GM12891 (cell line): ENCODE results near the gene INPPL1.
A peak's percentile ranks its signal among the peaks of the same experiment; 100 is the strongest.

Experiments used
- DNase-seq: peaks from one replicate; pipeline ENCODE4 v3.0.0; 2011; ENCODE audit warnings: low spot score; ENCODE audit not compliant: insufficient read length
- FAIRE-seq: peaks from 2 replicates; lab custom pipeline; 2011; peaks lifted over from hg19 to GRCh38; lab: Jason Lieb, UNC
- PAX5 ChIP-seq: IDR thresholded peaks from 2 replicates; pipeline ENCODE4 v1.6.1; 2011; ENCODE audit warnings: low read length, moderate library complexity, mild to moderate bottlenecking; ENCODE audit not compliant: insufficient read depth, severe bottlenecking
- POLR2A ChIP-seq: IDR thresholded peaks from 2 replicates; pipeline ENCODE4 v1.6.1; 2011; ENCODE audit warnings: low read depth, low read length, control low read depth
- POLR2AphosphoS5 ChIP-seq: IDR thresholded peaks from 2 replicates; pipeline ENCODE4 v1.6.1; 2011; ENCODE audit warnings: low read depth, low read length, control low read depth
- POU2F2 ChIP-seq: IDR thresholded peaks from 2 replicates; pipeline ENCODE4 v1.6.1; 2011; ENCODE audit warnings: low read depth, mild to moderate bottlenecking, control low read depth, low read length, moderate library complexity
- SPI1 ChIP-seq: IDR thresholded peaks from 2 replicates; pipeline ENCODE4 v1.6.1; 2011; ENCODE audit warnings: low read depth, low read length, control low read depth
- TAF1 ChIP-seq: IDR thresholded peaks from 2 replicates; pipeline ENCODE4 v1.6.1; 2011; ENCODE audit warnings: low read depth, low read length, control low read depth

The INPPL1 gene

GRCh38 chr11:72220696-72221363 is 3.7 kb upstream of the INPPL1 start:
- FAIRE-seq (no peak), DNase-seq (no peak)
- no peak for TF ChIP-seq POLR2AphosphoS5
- TF ChIP-seq POLR2A = no peak
- no peak for TF ChIP-seq SPI1

DNA sequence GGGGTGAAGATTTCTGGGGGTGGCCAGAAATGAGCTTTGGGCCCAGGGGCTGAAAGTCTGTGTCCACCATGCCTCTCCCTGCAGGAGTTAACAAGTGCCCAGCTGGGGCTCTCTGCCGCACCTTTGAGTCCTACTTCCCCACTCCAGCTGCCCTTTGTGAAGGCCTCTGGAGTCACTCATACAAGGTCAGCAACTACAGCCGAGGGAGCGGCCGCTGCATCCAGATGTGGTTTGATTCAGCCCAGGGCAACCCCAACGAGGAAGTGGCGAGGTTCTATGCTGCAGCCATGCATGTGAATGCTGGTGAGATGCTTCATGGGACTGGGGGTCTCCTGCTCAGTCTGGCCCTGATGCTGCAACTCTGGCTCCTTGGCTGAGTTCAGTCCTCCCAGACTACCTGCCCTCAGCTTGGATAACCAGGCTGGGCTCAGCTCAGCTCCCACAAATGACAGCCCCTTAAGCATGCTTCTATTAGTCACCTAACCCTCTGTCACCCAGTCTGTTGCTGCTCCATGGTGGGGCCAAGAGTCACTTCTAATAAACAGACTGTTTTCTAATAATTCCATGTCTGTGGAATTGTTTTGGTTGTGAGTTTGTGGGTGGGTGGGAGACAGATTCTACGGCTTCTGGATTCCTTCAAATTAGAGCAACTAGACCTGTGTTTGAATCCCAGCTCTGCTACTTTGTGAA is 3.0 kb upstream of the INPPL1 start:
- DNase-seq (no peak), FAIRE-seq (peak; percentile 47)
- TF ChIP-seq PAX5 = no peak
- no peak for TF ChIP-seq TAF1
- TF ChIP-seq POLR2AphosphoS5 = no peak
- no peak for TF ChIP-seq POU2F2
- peak; percentile 53 for TF ChIP-seq SPI1

DNA sequence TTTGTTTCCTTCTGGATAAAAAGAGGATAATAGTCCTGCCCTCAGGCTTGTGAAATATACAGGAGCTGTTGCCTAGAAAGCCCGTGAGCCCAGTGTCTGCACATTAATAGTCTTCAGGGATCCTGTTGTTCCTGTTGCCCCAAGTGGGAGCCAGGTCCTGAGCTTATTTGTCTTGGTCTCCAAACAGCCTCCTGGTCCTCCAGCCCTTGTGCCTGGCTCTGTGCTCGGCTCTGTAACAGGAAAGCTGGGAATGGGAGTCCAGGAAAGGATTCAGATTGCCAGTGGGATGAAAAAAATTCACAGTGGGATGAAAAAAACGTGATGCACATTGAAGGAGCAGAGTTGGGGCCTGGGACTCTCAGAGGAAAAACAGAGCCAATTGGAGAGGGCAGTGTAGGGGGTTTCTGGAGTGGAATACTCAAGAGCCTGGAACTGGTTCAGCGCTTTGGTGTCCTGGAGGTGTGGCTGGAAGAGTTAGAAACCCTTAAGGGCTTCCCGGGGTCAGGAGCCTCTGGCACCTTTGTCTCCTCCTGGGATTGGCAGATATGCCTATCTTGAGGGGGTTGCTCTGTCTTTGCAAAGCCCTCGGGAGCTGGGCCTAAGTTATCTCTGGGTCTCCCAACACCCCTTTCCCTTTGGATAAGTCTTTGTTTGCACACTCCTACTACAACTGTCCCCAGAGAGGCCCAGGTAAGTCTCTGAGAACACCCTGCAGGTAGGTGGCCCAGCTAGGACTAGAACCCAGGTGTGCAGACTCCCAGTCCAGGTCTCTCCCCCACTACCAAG is 2.3 kb upstream of the INPPL1 start:
- DNase-seq = no peak

DNA sequence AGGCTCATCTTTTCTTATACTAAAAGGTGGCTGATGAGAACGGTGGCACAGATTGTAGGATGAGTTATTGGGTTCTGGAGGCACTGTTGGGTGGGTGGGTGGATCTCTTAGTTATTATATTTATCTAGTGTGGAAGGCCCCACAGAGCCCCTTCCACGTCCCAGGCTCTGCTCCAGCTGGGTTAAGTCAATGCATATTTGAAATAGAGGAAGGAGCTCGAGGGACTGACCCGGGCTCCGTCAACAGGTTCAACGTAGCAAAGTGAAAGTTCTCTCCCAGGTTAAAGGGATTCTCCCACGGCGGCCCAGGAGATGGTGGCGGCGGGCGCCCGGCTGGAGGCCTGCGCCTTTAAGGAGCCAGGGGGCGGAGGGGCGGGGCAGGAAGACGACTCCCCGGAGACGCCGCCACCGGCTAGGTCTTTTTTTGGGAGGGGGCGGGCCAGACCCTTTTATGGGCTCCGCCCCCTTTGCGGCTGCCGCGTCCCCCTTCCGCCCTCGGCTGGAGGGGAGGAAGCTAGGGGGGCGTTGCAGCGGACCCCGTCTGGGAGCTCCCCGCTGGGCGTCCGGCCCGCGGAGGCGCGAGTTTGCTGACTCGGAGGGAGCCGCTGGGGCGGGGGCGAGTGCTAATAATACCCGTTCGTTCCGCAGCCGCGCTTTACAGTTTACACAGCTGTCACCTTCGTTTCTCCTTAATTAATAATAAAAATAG is 1.5 kb upstream of the INPPL1 start:
- DNase-seq (peak; percentile 75), FAIRE-seq (peak; percentile 82)
- TF ChIP-seq POU2F2 = peak; percentile 53; the same call in 1 of the 2 replicates
- no peak for TF ChIP-seq TAF1
- peak; percentile 13 for TF ChIP-seq PAX5
- TF ChIP-seq POLR2A = no peak; the same call in 1 of the 2 replicates
- TF ChIP-seq SPI1 = 0 out of 2 replicates have a peak, but pooled peaks have one; percentile 14
- no peak for TF ChIP-seq POLR2AphosphoS5

More for the DNA sequence above, 2.3 kb upstream of the INPPL1 start:
- no peak for FAIRE-seq
- no peak for TF ChIP-seq PAX5
- TF ChIP-seq SPI1 = no peak
- no peak for TF ChIP-seq TAF1
- no peak for TF ChIP-seq POU2F2
- TF ChIP-seq POLR2AphosphoS5 = no peak
- no peak for TF ChIP-seq POLR2A

DNA sequence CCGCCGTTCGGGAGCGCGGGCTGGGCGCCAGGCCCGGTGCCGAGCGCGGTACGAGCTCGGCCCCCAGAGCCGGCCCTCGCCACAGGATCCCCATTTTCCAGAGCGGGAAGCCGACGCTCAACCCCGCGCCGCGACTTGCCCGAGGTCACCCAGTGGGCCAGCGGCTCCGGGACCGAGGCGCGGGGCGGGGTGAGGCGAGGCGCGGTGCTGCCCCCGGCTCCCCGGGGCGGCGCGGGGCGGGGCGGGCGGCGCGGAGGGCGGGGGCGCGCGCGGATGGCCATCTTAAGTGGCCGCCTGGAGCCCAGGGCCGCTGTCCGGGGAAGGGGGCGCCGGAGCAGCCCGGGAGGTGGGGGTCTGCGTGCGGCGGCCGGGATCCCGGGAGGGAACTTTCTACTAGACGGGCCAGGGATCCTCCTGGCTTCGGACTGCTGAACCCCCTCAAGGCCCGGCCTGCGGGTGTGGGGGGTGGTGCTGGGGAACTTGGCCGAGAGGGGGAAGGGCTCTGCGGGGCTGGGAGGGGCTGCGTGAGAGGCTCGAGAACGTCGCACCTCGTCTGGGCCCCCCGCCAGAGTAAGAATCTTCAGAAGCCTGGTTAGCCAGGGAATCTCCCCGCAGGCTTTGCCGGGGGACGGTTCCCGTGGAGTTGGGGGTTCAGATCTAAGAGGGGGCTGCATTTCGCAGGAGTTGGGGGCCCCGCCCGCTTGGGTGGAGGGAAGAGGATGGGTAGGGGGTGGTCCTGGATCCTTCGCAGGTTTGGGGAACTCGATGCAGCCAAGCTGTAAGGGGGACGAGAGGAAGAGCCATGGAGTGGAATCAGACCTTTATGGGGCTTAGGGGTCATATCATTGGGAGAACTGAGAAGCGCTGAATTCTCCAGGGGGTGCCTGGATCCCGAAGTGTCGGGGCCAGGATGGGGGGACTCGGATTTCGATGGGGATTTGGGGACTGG is 678 bp upstream of the INPPL1 start:
- no peak for DNase-seq
- TF ChIP-seq TAF1 (peak; percentile 27; the same call in 1 of the 2 replicates), POLR2AphosphoS5 (no peak)

GRCh38 chr11:72225411-72225951 is 914 bp downstream of the INPPL1 start:
- peak; percentile 82 for FAIRE-seq

More for the DNA sequence above, 678 bp upstream of the INPPL1 start:
- FAIRE-seq = no peak

DNA sequence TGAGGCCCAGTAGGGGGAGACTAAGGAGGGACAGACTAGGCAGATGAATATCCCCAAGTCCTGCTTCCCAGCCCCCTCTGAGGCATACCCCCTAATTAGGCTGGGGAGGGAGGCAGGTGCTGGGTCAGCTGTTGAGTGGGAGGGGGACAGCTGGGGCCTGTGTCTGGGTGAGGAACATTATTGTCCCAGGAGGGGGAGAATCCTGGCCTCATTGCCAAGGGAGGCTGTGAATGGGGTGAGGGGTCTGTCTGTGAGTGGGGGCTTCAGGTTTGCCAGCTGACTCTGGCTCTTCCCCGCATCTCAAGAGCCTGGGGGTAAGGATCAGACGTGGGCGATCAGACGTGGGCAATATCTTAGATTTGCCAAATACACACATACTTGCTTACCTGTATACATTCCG is 2.1 kb downstream of the INPPL1 start:
- TF ChIP-seq POLR2A (no peak), POU2F2 (no peak), TAF1 (no peak)

More at GRCh38 chr11:72225411-72225951, 914 bp downstream of the INPPL1 start:
- TF ChIP-seq TAF1 (no peak), POLR2AphosphoS5 (0 out of 2 replicates have a peak, but pooled peaks have one; percentile 47)
- no peak for DNase-seq

GRCh38 chr11:72227316-72228228 is 3.0 kb downstream of the INPPL1 start:
- DNase-seq (no peak), FAIRE-seq (no peak)
- no peak for TF ChIP-seq POU2F2
- no peak for TF ChIP-seq PAX5
- TF ChIP-seq POLR2A = no peak
- TF ChIP-seq TAF1 = no peak
- TF ChIP-seq SPI1 = no peak
- no peak for TF ChIP-seq POLR2AphosphoS5

More for the DNA sequence above, 2.1 kb downstream of the INPPL1 start:
- no peak for DNase-seq
- FAIRE-seq = no peak
